ENCODE results near the gene CNTNAP2. TPM values are rescaled to one million over a fixed set of nuclear protein-coding genes. Genes with fewer than 3 reads are reported as not detected.

CNTNAP2 gene
- total and polyA plus RNA-seq, 4 donors, result 0.14 to 2.3 (median 1.1) TPM

- TF ChIP-seq YY1 (IDR thresholded peaks at IDR 0.05) (no peak), RAD21 (IDR thresholded peaks at IDR 0.05) (no peak), HNF4G (IDR thresholded peaks at IDR 0.05) (no peak), GABPA (IDR thresholded peaks at IDR 0.05 in 1 of 2, conservative IDR thresholded peaks at IDR 0.05 in 1 of 2) (no peak), EGR1 (IDR thresholded peaks at IDR 0.05; ENCODE audit: low read depth in 2 of 2) (no peak), CTCF (IDR thresholded peaks at IDR 0.05; ENCODE audit: low read depth, low read length, missing input control) (no peak), NR2F2 (IDR thresholded peaks at IDR 0.05) (no peak), HNF4A (conservative IDR thresholded peaks at IDR 0.05) (no peak), FOXA2 (IDR thresholded peaks at IDR 0.05) (no peak), ZBTB33 (IDR thresholded peaks at IDR 0.05) (no peak), FOXA1 (IDR thresholded peaks at IDR 0.05) (no peak), SP1 (IDR thresholded peaks at IDR 0.05) (no peak), JUND (IDR thresholded peaks at IDR 0.05) (no peak), REST (IDR thresholded peaks at IDR 0.05) (no peak), TAF1 (conservative IDR thresholded peaks at IDR 0.05) (no peak)
- TF ChIP-seq, protein P1, sequence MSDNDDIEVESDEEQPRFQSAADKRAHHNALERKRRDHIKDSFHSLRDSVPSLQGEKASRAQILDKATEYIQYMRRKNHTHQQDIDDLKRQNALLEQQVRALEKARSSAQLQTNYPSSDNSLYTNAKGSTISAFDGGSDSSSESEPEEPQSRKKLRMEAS (IDR thresholded peaks at IDR 0.05), result no peak
- Histone ChIP-seq H3K4me1 (ENCODE audit: control insufficient read depth in 4 of 4, insufficient read depth in 4 of 4, low read length in 3 of 4) (no peaks in the 10 kb centered on the region), H3K4me3 (ENCODE audit: low read depth in 1 of 3, low read length in 3 of 3) (no peak overlapping the region), H3K9ac (ENCODE audit: low read depth in 1 of 2, low read length in 2 of 2) (no peak overlapping the region), H3K36me3 (ENCODE audit: control insufficient read depth in 4 of 4, insufficient read depth in 3 of 4, low read depth in 1 of 4, low read length in 3 of 4) (no peaks in the 10 kb centered on the region), H3K27me3 (ENCODE audit: control insufficient read depth in 4 of 4, insufficient read depth in 4 of 4, low read length in 3 of 4) (no peaks in the 10 kb centered on the region), H3K9me3 (ENCODE audit: control insufficient read depth in 4 of 4, low read length in 3 of 4) (no peaks in the 10 kb centered on the region), H3K27ac (ENCODE audit: low read depth in 1 of 2, low read length in 2 of 2) (no peak overlapping the region)
- DNase-seq (ENCODE audit: low spot score), result no peak
- 36% methylated on average over 2 of the region's 2 CpGs for WGBS
Observed at GRCh38 chr7:146496657-146497056, 380.1 kb downstream of the CNTNAP2 start.

GRCh38 chr7:146499970-146500369 lies 383.4 kb downstream of the CNTNAP2 start:
- no peak overlapping the region for H3K9ac ChIP-seq (ENCODE audit: low read depth in 1 of 2, low read length in 2 of 2)
- peaks cover 0 to 2% (median under 1%) of the 10 kb centered on the region in 4 donors for H3K9me3 ChIP-seq (ENCODE audit: control insufficient read depth in 4 of 4, low read length in 3 of 4)
- no peak overlapping the region for H3K4me3 ChIP-seq (ENCODE audit: low read depth in 1 of 3, low read length in 3 of 3)
- TF ChIP-seq ZBTB33 (IDR thresholded peaks at IDR 0.05) (no peak), ATF3 (IDR thresholded peaks at IDR 0.05) (no peak), RXRA (IDR thresholded peaks at IDR 0.05) (no peak), HNF4G (IDR thresholded peaks at IDR 0.05) (no peak), JUND (IDR thresholded peaks at IDR 0.05) (no peak)
- no peak overlapping the region for H3K27ac ChIP-seq (ENCODE audit: low read depth in 1 of 2, low read length in 2 of 2)
- no peaks in the 10 kb centered on the region for H3K4me1 ChIP-seq (ENCODE audit: control insufficient read depth in 4 of 4, insufficient read depth in 4 of 4, low read length in 3 of 4)
- H3K36me3 ChIP-seq (ENCODE audit: control insufficient read depth in 4 of 4, insufficient read depth in 3 of 4, low read depth in 1 of 4, low read length in 3 of 4), result no peaks in the 10 kb centered on the region
- 58% methylated on average over 2 of the region's 2 CpGs for WGBS
- no peaks in the 10 kb centered on the region for H3K27me3 ChIP-seq (ENCODE audit: control insufficient read depth in 4 of 4, insufficient read depth in 4 of 4, low read length in 3 of 4)
- DNase-seq (ENCODE audit: low spot score), result no peak
